NCI-H82 treated with DMSO at 0.1 percent for 48 hours (cell line): ENCODE results near the gene CASZ1.

Experiments
- DNase-seq: peaks from one replicate; lab custom pipeline; 2025; ENCODE audit not compliant: unreplicated experiment; lab: John Stamatoyannopoulos, UW

CASZ1 gene

GRCh38 chr1:10630661-10631120, 165.8 kb downstream of the CASZ1 start:
- no peak for DNase-seq

GRCh38 chr1:10629816-10630571, 166.5 kb downstream of the CASZ1 start:
- DNase-seq: no peak

DNA sequence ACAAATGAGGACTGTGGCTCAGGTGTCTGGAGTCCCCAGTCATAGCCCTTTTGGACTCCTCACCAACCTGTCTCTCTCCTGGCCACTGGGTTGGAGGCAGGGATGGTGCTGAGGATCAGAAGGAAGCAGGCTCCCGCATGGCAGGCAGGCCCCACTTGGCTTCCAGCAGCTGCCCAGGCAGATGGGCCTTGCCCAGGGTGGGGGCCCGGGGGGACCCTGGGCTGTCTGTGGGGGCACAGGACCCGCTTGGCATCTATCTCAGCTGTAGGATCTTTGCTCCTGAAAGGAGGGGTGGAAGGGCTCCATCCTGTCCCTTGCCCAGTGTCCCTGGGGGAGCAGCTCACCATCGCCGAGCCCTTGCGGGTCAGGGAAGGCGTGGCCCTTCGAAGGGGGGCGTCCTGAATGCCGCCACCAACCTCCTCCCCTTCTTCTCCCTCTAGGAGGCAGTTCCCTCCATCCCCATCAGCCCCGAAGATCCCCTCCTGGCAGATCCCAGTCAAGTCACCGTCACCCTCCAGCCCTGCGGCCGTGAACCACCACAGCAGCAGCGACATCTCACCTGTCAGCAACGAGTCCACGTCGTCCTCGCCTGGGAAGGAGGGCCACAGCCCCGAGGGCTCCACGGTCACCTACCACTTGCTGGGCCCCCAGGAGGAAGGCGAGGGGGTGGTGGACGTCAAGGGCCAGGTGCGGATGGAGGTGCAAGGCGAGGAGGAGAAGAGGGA, 167.2 kb downstream of the CASZ1 start:
- DNase-seq: no peak

- DNase-seq: no peak
Observed at GRCh38 chr1:10628685-10629084, 167.8 kb downstream of the CASZ1 start.

DNA sequence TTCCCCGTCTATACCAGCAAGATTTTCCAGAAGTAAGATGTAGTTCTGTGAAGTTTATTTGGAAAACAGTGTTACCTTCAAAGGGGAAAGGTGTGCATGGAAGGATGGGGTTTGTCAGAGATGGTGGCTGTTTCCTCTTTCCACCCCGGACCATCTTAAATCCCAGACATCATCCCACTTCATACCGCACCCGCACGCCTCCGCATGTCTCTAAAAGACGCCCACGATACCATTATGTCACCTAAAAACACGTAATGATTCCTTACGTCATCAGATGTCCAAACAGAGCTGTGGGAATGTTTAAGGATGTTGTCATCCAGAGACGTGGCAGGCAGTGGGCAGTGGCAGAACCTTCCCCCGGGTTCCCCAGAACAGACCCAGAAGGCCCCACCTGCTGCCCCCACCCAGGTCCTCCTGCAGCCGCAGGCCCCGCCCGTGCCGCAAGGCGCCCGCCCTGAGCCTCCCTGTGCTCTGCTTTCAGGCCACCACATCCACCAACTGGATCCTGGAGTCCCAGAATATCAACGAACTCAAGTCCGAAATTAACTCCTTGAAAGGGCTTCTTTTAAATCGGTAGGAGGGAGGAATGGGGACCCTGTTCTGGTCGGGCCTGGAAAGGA, 169.5 kb downstream of the CASZ1 start:
- no peak for DNase-seq

- DNase-seq: no peak
Observed at GRCh38 chr1:10626131-10626731, 170.2 kb downstream of the CASZ1 start.

GRCh38 chr1:10625554-10625953, 170.9 kb downstream of the CASZ1 start:
- no peak for DNase-seq

- no peak for DNase-seq
Observed at GRCh38 chr1:10625076-10625475, 171.4 kb downstream of the CASZ1 start.

GRCh38 chr1:10624256-10625050, 172.0 kb downstream of the CASZ1 start:
- no peak for DNase-seq

- no peak for DNase-seq
Observed at GRCh38 chr1:10623686-10624145, 172.7 kb downstream of the CASZ1 start.

DNA sequence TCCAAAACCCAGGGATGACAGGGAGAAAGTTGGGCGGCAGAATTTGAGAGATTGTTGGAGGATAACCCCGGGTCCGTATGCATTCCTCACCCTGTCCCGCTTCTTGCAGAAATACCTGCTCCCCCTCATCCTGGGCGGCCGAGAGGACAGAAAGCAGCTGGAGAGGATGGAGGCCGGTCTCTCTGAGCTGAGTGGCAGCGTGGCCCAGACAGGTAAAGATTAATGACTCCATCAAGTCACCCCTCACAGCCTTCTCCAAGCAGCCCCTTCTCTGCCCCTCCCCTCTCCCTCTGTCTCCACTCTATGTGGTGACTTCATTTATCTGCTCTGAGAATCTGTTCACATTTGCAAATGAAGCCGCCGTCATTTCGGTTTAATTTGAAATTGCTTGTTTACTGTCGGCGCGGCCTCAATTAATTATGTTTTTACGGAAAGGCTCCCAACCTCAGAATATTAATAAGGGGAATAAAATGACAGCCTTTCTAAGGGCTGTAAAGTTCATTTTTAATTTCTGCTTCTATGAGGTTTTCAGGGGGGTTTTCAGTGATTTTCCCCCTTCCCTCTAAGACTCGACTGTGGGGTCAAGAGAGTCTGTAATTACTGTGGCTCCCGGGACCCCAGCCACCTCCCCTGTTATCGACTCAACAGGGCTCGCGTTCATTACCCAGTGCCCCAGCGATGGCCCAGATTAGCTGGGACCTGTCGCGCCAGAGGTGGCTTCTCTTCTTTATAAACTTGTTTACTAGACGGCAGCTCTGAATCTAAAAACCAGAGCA, 173.3 kb downstream of the CASZ1 start:
- no peak for DNase-seq

DNA sequence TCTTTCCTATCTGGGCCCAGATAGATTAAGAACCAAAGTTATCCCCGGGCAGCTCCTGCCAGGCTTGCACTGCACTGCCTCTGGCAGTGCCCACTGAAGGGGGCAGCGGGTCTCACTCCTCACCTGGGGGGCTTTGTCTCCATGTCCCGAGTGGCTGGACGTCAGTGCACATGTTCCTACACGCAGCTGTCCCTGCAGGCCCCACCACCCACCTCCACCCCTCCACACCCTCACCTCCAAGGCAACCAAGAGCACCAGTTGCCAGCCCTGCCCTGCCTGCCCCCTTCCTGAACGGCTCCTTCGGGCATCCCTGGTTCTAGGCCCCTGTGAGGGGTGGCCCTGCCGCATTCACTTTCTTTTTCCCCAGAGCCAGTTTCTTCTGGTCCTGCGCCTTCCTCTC, 174.5 kb downstream of the CASZ1 start:
- DNase-seq: no peak

DNA sequence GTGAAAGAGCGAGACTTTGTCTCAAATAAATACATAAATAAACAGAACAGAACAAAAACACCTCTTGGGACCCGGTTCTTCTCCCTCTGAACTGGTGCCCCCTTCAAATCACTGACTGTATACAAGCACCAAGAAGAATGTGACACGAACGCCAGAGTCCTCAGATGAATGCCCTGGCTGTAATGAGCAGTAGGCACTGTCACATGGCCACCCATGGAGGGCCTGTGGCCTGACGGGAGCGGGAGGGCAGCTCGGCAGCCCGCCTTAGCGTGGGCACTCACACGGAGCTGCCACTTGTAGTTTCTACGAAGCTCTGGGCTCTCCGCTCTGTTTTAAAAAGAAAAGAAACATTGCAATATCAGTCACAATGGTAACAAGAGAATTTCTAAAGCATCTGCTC, 175.7 kb downstream of the CASZ1 start:
- DNase-seq: no peak

DNA sequence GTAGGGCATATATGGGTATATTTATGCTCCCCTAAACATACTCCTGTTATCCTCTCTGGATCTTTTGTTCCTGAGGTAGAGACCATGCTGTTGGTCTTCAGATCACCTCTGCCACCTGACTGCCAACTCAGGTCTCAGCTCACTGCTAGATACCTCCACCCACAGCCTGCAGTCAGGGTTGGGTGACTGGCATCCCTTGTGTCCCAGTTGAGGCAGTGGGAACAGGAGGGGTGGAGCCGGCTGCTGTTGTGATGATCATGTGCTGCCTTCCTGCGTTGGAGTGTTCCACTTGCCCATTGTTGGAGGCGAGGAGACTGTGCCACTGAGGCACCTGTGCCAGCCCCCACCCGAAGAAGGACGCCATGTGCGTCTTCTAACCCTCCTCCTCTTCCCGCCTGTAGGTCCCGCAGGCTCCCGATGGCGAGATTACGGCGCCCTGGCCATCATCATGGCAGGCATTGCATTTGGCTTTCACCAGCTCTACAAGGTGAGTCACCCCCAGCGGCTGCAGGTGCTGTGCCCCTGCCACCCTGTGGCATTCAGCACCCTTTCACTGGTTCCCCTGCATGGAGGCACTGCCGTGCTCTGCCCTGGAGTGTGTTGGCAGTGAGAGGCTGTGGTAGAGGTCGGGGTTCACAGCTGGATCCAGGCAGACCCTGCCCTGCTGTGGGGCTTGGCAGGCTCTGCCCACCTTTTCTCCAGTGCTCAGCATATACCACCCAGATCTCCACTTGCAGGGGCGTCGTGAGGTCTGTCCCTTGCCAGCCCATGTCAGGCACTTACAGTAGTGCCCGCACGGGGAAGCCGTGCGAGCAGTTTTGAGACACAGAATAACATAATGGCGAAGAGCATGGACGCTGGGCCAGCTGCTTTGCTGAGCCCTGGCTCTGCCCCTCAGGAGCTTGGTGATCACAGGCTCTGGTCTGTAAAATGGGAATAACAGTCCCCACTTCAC, 178.2 kb downstream of the CASZ1 start:
- DNase-seq: no peak

- no peak for DNase-seq
Observed at GRCh38 chr1:10617318-10617717, 179.1 kb downstream of the CASZ1 start.

GRCh38 chr1:10616696-10617095, 179.8 kb downstream of the CASZ1 start:
- no peak for DNase-seq

DNA sequence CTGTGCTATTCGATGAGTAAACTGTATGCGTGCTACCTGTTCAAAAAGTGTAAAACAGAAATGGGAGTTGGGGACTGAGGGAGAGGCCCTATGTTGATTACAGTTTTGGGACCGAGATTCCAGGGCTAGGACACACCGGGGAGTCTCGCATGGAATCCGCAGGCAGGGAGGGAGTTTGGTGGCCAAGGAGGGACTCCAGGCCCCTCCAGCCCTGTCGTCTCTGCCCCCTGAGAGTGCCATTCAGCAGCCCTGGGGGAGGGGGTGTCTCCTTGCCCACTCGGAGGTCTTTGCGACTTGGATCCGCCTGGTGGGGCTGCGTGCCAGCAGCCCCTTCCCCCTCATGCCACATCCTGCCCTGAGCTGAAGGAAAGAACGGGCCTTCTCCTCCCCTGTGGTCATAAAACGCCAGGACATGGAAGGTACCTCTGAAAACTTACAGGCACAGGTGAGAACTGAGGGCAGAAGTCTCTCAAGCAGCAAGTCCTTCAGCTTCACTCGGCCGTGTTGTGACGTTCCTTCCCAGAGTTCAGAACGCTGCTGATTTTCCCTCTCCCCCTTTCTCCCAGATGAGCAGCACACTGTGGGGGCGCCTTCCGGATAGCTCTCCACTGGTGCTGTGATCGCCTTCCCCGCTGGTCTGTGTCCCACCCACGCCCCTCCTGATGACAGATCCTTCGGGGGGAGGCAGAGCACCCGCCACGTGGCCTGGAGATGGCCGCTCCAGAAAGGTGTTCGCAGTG, 180.3 kb downstream of the CASZ1 start:
- no peak for DNase-seq

GRCh38 chr1:10615332-10615731, 181.1 kb downstream of the CASZ1 start:
- DNase-seq: no peak
